8988T (cell line): ENCODE results near the gene EMB.
"Not testable (repeated sequence)": the region's sequence is repeated elsewhere in the genome, so short reads cannot be mapped to it uniquely, and the experiment has no call there.

Experiments
- DNase-seq: peaks from one replicate; pipeline ENCODE4 v3.0.0; 2011

Gene EMB

GRCh38 chr5:50440651-50441492, at the start of gene EMB:
Gene EMB (minus strand): TSS chr5:50441288. CDS start chr5:50441151, 137 bp downstream.
- DNase-seq, result peak; percentile 36

- DNase-seq, result not testable (repeated sequence)
These were observed 48.4 kb upstream of the EMB start for GRCh38 chr5:50489491-50489890.

- DNase-seq, result not testable (repeated sequence)
These were observed 37.7 kb upstream of the EMB start for GRCh38 chr5:50478790-50479189.

- DNase-seq, result no peak
These were observed 35.5 kb upstream of the EMB start for GRCh38 chr5:50476549-50476948.

GRCh38 chr5:50465015-50465414, 23.9 kb upstream of the EMB start:
- DNase-seq, result not testable (repeated sequence)

GRCh38 chr5:50463726-50464125, 22.6 kb upstream of the EMB start:
- no peak for DNase-seq

- DNase-seq, result no peak
These were observed 22.0 kb upstream of the EMB start for GRCh38 chr5:50463047-50463446.

GRCh38 chr5:50462579-50462978, 21.5 kb upstream of the EMB start:
- DNase-seq, result not testable (repeated sequence)

- not testable (repeated sequence) for DNase-seq
These were observed 17.3 kb upstream of the EMB start for GRCh38 chr5:50458372-50458771.

GRCh38 chr5:50449241-50449640, 8.2 kb upstream of the EMB start:
- DNase-seq, result not testable (repeated sequence)

- DNase-seq, result no peak
These were observed 6.9 kb upstream of the EMB start for GRCh38 chr5:50447941-50448340.

- DNase-seq, result no peak
These were observed 6.1 kb upstream of the EMB start for GRCh38 chr5:50447228-50447627.

- no peak for DNase-seq
These were observed 4.3 kb upstream of the EMB start for GRCh38 chr5:50445296-50445949.

GRCh38 chr5:50442559-50443539, 1.8 kb upstream of the EMB start:
- DNase-seq, result not testable (repeated sequence)

- DNase-seq, result no peak
These were observed 436 bp upstream of the EMB start for GRCh38 chr5:50441493-50441955.

GRCh38 chr5:50439221-50439620, 1.9 kb downstream of the EMB start:
- no peak for DNase-seq

- DNase-seq, result not testable (repeated sequence)
These were observed 3.0 kb downstream of the EMB start for GRCh38 chr5:50438060-50438459.

- no peak for DNase-seq
These were observed 5.9 kb downstream of the EMB start for GRCh38 chr5:50435168-50435567.

- DNase-seq, result not testable (repeated sequence)
These were observed 9.8 kb downstream of the EMB start for GRCh38 chr5:50431133-50431904.

GRCh38 chr5:50423100-50423799, 17.8 kb downstream of the EMB start:
- DNase-seq, result not testable (repeated sequence)
